Esophagus muscularis mucosa (tissue), 2 donors: ENCODE measurements around the gene MET.

ENCODE experiments used
- POLR2A ChIP-seq: fragments of 450-650 bp; IDR thresholded peaks from one replicate; pipeline ENCODE4 v1.6.1; 2017; ENCODE audit warnings: antibody characterized with exemption, moderate library complexity, mild to moderate bottlenecking, low read depth
- POLR2AphosphoS5 ChIP-seq, 2 donors: sonication (generic); formaldehyde crosslinking; IDR thresholded peaks; one replicate each; pipeline ENCODE4 v1.6.1; 2017; ENCODE audit warnings: antibody characterized with exemption in 2 of 2

DNA sequence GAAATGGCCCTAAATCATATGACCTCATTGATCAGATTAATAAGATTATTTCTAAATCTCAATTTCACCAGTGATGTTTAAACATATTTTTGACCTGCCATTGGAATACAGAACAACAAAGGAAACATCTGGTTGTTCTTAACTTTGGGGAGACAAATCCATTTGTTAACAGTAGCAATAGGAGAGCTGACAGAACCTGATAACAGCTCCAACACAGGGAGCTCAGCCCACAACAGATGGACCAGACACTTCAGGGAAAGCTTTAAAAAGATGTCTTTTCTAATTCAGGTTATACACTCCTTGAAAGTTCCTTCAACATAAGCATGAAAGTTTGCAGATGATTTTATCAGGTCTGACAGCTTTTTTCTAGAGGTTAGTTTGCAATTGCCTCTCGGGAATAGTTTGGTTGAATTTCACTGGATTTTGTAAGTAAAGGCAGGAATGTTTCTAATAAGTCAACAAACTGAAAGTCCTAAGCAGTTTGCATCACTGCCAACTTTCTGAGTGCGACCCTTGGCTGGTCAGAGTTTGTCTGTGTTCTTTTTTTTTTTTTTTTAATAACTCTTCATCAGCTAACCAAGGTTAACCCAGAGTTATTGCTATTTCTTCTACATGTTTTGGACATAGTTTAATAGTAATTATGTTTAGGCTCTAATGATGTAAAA, 6.5 kb upstream of the MET start:
- TF ChIP-seq POLR2AphosphoS5 (IDR thresholded peaks at IDR 0.05) (no peak), POLR2A (no peak)
